MM.1S (cell line): ENCODE measurements around the gene TP53BP2.

Source experiments
- EZH2 ChIP-seq: fragments of 300-600 bp; sonication (generic); optimal IDR thresholded peaks from 2 replicates; pipeline ENCODE3; 2017; ENCODE audit warnings: low read depth, mild to moderate bottlenecking, antibody characterized with exemption, low read length, mixed read lengths
- EZH2phosphoT487 ChIP-seq: fragments of 300-600 bp; sonication (generic); IDR thresholded peaks from 2 replicates; pipeline ENCODE4 v1.6.1; 2018; ENCODE audit warnings: antibody characterized with exemption, low read length
- TF ChIP-seq, protein P1 (sequence below): fragments of 300-600 bp; sonication (generic); IDR thresholded peaks from 2 replicates; pipeline ENCODE4 v1.5.1; 2016; ENCODE audit warnings: antibody characterized with exemption, low read length, mixed read lengths

DNA sequence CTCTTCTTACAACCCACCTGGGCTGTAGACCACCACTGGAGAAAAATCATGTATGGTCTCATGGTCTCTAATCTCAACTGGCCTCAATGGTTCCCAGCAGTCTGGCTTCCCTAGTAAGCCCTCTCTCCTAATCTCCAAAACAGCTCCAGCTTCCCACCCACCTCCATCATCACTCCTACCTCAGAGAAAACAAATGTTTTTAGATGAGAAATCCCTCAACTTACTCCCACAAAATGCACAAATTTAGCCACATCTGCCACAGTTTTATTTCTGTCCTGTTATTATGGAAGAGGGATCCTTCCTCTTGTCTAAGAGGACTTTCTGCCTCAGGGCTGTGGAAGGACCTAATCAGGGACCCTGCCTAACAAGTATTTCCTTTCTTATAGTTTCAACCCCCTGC, 32.1 kb downstream of the TP53BP2 start:
- TF ChIP-seq, protein P1, sequence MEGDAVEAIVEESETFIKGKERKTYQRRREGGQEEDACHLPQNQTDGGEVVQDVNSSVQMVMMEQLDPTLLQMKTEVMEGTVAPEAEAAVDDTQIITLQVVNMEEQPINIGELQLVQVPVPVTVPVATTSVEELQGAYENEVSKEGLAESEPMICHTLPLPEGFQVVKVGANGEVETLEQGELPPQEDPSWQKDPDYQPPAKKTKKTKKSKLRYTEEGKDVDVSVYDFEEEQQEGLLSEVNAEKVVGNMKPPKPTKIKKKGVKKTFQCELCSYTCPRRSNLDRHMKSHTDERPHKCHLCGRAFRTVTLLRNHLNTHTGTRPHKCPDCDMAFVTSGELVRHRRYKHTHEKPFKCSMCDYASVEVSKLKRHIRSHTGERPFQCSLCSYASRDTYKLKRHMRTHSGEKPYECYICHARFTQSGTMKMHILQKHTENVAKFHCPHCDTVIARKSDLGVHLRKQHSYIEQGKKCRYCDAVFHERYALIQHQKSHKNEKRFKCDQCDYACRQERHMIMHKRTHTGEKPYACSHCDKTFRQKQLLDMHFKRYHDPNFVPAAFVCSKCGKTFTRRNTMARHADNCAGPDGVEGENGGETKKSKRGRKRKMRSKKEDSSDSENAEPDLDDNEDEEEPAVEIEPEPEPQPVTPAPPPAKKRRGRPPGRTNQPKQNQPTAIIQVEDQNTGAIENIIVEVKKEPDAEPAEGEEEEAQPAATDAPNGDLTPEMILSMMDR = no peak
- TF ChIP-seq EZH2phosphoT487 (no peak), EZH2 (no peak)
